Upper lobe of left lung (tissue), 4 donors: ENCODE measurements around the gene CEP128.

Experiments used
- CTCF ChIP-seq, 6 experiments: fragments of 450-650 bp in 4 of 6; fragments of 200-600 bp in 2 of 6; sonication (generic) in 2 of 6; IDR thresholded peaks; one replicate each; pipeline ENCODE4 v1.5.1; 2016 to 2019; ENCODE audit warnings: antibody characterized with exemption in 6 of 6
- POLR2A ChIP-seq, 4 donors: fragments of 450-650 bp; IDR thresholded peaks; one replicate each; pipeline ENCODE4 v1.5.1; 2016 to 2017; ENCODE audit warnings: antibody characterized with exemption in 4 of 4, mild to moderate bottlenecking in 2 of 4
- POLR2AphosphoS5 ChIP-seq, 2 donors: sonication (generic); formaldehyde crosslinking; IDR thresholded peaks; one replicate each; pipeline ENCODE4 v1.5.1; 2017; ENCODE audit warnings: antibody characterized with exemption in 2 of 2

GRCh38 chr14:80620434-80620833 is 321.1 kb downstream of the CEP128 start:
- no peak for TF ChIP-seq POLR2A (IDR thresholded peaks at IDR 0.05)
- TF ChIP-seq POLR2AphosphoS5 (IDR thresholded peaks at IDR 0.05) = no peak
- TF ChIP-seq CTCF (IDR thresholded peaks at IDR 0.05) = no peak
